ENCODE measurements around the gene SLC6A13. TPM values are rescaled to one million over a fixed set of nuclear protein-coding genes. Genes with fewer than 3 reads are reported as not detected.

The SLC6A13 gene
- total RNA-seq, 1 experiment from 2014 or later = 0.37 TPM

- no peak for ATAC-seq
- H3K4me3 Mint-ChIP-seq = no peak overlapping the region
- 0 out of 2 replicates have a peak, but pooled peaks cover 5% of the 10 kb centered on the region for H3K9me3 Mint-ChIP-seq
- H3K36me3 Mint-ChIP-seq = no peaks in the 10 kb centered on the region
- peaks cover 15% of the 10 kb centered on the region for H3K27me3 Mint-ChIP-seq (ENCODE audit: low read depth)
- peaks cover 11% of the 10 kb centered on the region for H3K4me1 Mint-ChIP-seq
- H3K27ac Mint-ChIP-seq = no peak overlapping the region
- CTCF ChIA-PET = interaction anchor here (2.1 kb wide), 1 partner anchor 24 kb away, joined by 10 read pairs; no protein-coding TSS in a partner anchor
- TF ChIP-seq ZNF232 (CRISPR knock-in tag; IDR thresholded peaks at IDR 0.05) = no peak
- TF ChIP-seq, protein P1, sequence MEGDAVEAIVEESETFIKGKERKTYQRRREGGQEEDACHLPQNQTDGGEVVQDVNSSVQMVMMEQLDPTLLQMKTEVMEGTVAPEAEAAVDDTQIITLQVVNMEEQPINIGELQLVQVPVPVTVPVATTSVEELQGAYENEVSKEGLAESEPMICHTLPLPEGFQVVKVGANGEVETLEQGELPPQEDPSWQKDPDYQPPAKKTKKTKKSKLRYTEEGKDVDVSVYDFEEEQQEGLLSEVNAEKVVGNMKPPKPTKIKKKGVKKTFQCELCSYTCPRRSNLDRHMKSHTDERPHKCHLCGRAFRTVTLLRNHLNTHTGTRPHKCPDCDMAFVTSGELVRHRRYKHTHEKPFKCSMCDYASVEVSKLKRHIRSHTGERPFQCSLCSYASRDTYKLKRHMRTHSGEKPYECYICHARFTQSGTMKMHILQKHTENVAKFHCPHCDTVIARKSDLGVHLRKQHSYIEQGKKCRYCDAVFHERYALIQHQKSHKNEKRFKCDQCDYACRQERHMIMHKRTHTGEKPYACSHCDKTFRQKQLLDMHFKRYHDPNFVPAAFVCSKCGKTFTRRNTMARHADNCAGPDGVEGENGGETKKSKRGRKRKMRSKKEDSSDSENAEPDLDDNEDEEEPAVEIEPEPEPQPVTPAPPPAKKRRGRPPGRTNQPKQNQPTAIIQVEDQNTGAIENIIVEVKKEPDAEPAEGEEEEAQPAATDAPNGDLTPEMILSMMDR (IDR thresholded peaks at IDR 0.05) = no peak
- no peak for TF ChIP-seq ZNF423 (CRISPR knock-in tag; IDR thresholded peaks at IDR 0.05)
- no peak for TF ChIP-seq RELA (CRISPR knock-in tag; IDR thresholded peaks at IDR 0.05; ENCODE audit: borderline replicate concordance)
- no peak for TF ChIP-seq JUN (CRISPR knock-in tag; IDR thresholded peaks at IDR 0.05)
- TF ChIP-seq, protein P2, sequence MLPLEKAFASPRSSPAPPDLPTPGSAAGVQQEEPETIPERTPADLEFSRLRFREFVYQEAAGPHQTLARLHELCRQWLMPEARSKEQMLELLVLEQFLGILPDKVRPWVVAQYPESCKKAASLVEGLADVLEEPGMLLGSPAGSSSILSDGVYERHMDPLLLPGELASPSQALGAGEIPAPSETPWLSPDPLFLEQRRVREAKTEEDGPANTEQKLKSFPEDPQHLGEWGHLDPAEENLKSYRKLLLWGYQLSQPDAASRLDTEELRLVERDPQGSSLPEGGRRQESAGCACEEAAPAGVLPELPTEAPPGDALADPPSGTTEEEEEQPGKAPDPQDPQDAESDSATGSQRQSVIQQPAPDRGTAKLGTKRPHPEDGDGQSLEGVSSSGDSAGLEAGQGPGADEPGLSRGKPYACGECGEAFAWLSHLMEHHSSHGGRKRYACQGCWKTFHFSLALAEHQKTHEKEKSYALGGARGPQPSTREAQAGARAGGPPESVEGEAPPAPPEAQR (CRISPR knock-in tag; IDR thresholded peaks at IDR 0.05) = no peak
- no peak for TF ChIP-seq ZNF416 (CRISPR knock-in tag; IDR thresholded peaks at IDR 0.05)
- TF ChIP-seq FOXJ3 (CRISPR knock-in tag; IDR thresholded peaks at IDR 0.05; ENCODE audit: borderline replicate concordance) = no peak
- no peak for TF ChIP-seq GTF2I (CRISPR knock-in tag; conservative IDR thresholded peaks at IDR 0.05)
- no peak for TF ChIP-seq MYBL2 (CRISPR knock-in tag; IDR thresholded peaks at IDR 0.05)
- TF ChIP-seq SP1 (CRISPR knock-in tag; conservative IDR thresholded peaks at IDR 0.05) = no peak
- TF ChIP-seq, protein P3, sequence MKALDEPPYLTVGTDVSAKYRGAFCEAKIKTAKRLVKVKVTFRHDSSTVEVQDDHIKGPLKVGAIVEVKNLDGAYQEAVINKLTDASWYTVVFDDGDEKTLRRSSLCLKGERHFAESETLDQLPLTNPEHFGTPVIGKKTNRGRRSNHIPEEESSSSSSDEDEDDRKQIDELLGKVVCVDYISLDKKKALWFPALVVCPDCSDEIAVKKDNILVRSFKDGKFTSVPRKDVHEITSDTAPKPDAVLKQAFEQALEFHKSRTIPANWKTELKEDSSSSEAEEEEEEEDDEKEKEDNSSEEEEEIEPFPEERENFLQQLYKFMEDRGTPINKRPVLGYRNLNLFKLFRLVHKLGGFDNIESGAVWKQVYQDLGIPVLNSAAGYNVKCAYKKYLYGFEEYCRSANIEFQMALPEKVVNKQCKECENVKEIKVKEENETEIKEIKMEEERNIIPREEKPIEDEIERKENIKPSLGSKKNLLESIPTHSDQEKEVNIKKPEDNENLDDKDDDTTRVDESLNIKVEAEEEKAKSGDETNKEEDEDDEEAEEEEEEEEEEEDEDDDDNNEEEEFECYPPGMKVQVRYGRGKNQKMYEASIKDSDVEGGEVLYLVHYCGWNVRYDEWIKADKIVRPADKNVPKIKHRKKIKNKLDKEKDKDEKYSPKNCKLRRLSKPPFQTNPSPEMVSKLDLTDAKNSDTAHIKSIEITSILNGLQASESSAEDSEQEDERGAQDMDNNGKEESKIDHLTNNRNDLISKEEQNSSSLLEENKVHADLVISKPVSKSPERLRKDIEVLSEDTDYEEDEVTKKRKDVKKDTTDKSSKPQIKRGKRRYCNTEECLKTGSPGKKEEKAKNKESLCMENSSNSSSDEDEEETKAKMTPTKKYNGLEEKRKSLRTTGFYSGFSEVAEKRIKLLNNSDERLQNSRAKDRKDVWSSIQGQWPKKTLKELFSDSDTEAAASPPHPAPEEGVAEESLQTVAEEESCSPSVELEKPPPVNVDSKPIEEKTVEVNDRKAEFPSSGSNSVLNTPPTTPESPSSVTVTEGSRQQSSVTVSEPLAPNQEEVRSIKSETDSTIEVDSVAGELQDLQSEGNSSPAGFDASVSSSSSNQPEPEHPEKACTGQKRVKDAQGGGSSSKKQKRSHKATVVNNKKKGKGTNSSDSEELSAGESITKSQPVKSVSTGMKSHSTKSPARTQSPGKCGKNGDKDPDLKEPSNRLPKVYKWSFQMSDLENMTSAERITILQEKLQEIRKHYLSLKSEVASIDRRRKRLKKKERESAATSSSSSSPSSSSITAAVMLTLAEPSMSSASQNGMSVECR (CRISPR knock-in tag; IDR thresholded peaks at IDR 0.05; ENCODE audit: borderline replicate concordance) = no peak
- no peak for TF ChIP-seq SOX15 (CRISPR knock-in tag; IDR thresholded peaks at IDR 0.05)
- TF ChIP-seq, protein P4, sequence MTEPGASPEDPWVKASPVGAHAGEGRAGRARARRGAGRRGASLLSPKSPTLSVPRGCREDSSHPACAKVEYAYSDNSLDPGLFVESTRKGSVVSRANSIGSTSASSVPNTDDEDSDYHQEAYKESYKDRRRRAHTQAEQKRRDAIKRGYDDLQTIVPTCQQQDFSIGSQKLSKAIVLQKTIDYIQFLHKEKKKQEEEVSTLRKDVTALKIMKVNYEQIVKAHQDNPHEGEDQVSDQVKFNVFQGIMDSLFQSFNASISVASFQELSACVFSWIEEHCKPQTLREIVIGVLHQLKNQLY (CRISPR knock-in tag; IDR thresholded peaks at IDR 0.05) = no peak
- TF ChIP-seq, protein P5, sequence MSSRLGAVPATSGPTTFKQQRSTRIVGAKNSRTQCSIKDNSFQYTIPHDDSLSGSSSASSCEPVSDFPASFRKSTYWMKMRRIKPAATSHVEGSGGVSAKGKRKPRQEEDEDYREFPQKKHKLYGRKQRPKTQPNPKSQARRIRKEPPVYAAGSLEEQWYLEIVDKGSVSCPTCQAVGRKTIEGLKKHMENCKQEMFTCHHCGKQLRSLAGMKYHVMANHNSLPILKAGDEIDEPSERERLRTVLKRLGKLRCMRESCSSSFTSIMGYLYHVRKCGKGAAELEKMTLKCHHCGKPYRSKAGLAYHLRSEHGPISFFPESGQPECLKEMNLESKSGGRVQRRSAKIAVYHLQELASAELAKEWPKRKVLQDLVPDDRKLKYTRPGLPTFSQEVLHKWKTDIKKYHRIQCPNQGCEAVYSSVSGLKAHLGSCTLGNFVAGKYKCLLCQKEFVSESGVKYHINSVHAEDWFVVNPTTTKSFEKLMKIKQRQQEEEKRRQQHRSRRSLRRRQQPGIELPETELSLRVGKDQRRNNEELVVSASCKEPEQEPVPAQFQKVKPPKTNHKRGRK (CRISPR knock-in tag; IDR thresholded peaks at IDR 0.05; ENCODE audit: borderline replicate concordance) = no peak
- no peak for DNase-seq (ENCODE audit: low spot score)
- POLR2A ChIA-PET = no interaction called here
Observed at GRCh38 chr12:195951-196350, 66.7 kb downstream of the SLC6A13 start.

DNA sequence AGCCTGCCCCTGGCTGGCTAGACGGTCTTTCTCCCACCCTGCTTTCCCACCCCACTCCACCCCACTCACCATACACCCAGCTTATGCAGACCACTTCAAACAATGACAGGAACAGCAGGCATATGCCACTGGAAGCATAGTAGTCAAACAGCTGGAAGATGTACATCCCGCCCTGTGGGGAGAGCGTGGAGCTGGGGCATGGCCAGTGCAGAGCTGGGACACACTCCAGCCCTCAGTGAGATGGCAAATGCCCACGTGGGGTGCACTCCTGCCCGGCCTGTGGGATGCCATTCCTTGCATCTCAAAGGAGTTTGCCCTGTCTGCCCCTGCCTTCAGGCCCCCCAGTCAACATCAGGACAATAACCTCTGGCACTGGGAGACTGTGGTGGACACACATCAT is 67.5 kb downstream of the SLC6A13 start:
- 0 out of 2 replicates have a peak, but pooled peaks cover 5% of the 10 kb centered on the region for H3K9me3 Mint-ChIP-seq
- no peak for DNase-seq (ENCODE audit: low spot score)
- no peaks in the 10 kb centered on the region for H3K36me3 Mint-ChIP-seq
- peaks cover 7% of the 10 kb centered on the region for H3K4me1 Mint-ChIP-seq
- ChIA-PET POLR2A (no interaction called here), CTCF (interaction anchor here (1.2 to 2.1 kb wide), 2 partner anchors 25 to 42 kb away, joined by 3 to 10 read pairs; no protein-coding TSS in a partner anchor)
- no peak for ATAC-seq
- no peak overlapping the region for H3K4me3 Mint-ChIP-seq
- no peak overlapping the region for H3K27ac Mint-ChIP-seq
- H3K27me3 Mint-ChIP-seq (ENCODE audit: low read depth) = peaks cover 15% of the 10 kb centered on the region
- TF ChIP-seq, protein P6, sequence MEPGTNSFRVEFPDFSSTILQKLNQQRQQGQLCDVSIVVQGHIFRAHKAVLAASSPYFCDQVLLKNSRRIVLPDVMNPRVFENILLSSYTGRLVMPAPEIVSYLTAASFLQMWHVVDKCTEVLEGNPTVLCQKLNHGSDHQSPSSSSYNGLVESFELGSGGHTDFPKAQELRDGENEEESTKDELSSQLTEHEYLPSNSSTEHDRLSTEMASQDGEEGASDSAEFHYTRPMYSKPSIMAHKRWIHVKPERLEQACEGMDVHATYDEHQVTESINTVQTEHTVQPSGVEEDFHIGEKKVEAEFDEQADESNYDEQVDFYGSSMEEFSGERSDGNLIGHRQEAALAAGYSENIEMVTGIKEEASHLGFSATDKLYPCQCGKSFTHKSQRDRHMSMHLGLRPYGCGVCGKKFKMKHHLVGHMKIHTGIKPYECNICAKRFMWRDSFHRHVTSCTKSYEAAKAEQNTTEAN (CRISPR knock-in tag; IDR thresholded peaks at IDR 0.05) = no peak
- no peak for TF ChIP-seq RORB (CRISPR knock-in tag; IDR thresholded peaks at IDR 0.05)
- no peak for TF ChIP-seq FOXK1 (CRISPR knock-in tag; IDR thresholded peaks at IDR 0.05)
- TF ChIP-seq ESRRA (CRISPR knock-in tag; IDR thresholded peaks at IDR 0.05; ENCODE audit: borderline replicate concordance) = no peak
- no peak for TF ChIP-seq USF2 (CRISPR knock-in tag; IDR thresholded peaks at IDR 0.05)
- no peak for TF ChIP-seq ZNF219 (CRISPR knock-in tag; IDR thresholded peaks at IDR 0.05; ENCODE audit: borderline replicate concordance)
- no peak for TF ChIP-seq NR2C2 (CRISPR knock-in tag; IDR thresholded peaks at IDR 0.05)
- TF ChIP-seq, protein P7, sequence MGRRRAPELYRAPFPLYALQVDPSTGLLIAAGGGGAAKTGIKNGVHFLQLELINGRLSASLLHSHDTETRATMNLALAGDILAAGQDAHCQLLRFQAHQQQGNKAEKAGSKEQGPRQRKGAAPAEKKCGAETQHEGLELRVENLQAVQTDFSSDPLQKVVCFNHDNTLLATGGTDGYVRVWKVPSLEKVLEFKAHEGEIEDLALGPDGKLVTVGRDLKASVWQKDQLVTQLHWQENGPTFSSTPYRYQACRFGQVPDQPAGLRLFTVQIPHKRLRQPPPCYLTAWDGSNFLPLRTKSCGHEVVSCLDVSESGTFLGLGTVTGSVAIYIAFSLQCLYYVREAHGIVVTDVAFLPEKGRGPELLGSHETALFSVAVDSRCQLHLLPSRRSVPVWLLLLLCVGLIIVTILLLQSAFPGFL (CRISPR knock-in tag; IDR thresholded peaks at IDR 0.05; ENCODE audit: borderline replicate concordance) = no peak
- no peak for TF ChIP-seq EMX1 (CRISPR knock-in tag; IDR thresholded peaks at IDR 0.05)

Measured in WTC11 (cell line).